Activated CD4-positive, alpha-beta T cell treated with anti-CD3 and anti-CD28 coated beads for 36 hours (primary cell): ENCODE measurements around the gene NDUFB2. TPM values are rescaled to one million over a fixed set of nuclear protein-coding genes. Genes with fewer than 3 reads are reported as not detected.

Source experiments
- ATAC-seq: fragments of 200-7000 bp; cut with Tn5 transposase; one replicate; pipeline ENCODE4 v1.10.0; 2021; ENCODE audit warnings: mild to moderate bottlenecking, moderate library complexity
- CTCF ChIA-PET: fragments of 350-600 bp; sonication (Branson Sonifier 250); formaldehyde crosslinking; loops from one replicate; lab custom pipeline; 2021; ENCODE audit warnings: antibody characterized with exemption; lab: Charles Lee
- POLR2A ChIA-PET: fragments of 350-600 bp; sonication (Branson Sonifier 250); formaldehyde crosslinking; loops from one replicate; lab custom pipeline; 2021; ENCODE audit warnings: antibody characterized with exemption, inconsistent platforms; lab: Charles Lee
- DNase-seq: peaks from one replicate; pipeline ENCODE4 v3.0.0-alpha.2; 2020
- H3K27ac Mint-ChIP-seq: one replicate; pipeline ENCODE4 v1.8.0; 2021; ENCODE audit warnings: mixed read lengths
- H3K27me3 Mint-ChIP-seq: one replicate; pipeline ENCODE4 v1.8.0; 2021; ENCODE audit warnings: mixed read lengths
- H3K36me3 Mint-ChIP-seq: one replicate; pipeline ENCODE4 v1.8.0; 2021; ENCODE audit warnings: low read depth, mixed read lengths
- H3K4me1 Mint-ChIP-seq: one replicate; pipeline ENCODE4 v1.8.0; 2021; ENCODE audit warnings: mixed read lengths
- H3K4me3 Mint-ChIP-seq: one replicate; pipeline ENCODE4 v1.8.0; 2021; ENCODE audit warnings: mild to moderate bottlenecking, moderate library complexity, mixed read lengths
- H3K9me3 Mint-ChIP-seq: one replicate; pipeline ENCODE4 v1.8.0; 2021; ENCODE audit warnings: low read depth, mixed read lengths
- intact Hi-C, 2 experiments: fragments of 100-400 bp; cut with DNase I in 1 of 2; cut with micrococcal nuclease in 1 of 2; formaldehyde crosslinking; loops; one replicate each; pipeline versions ENCODE4 v1.14.2 to v1.15.1; 2022 to 2024; cut with DNase I, micrococcal nuclease
- total RNA-seq, 2 experiments: library from RNA; stranded (reverse); gene quantifications; one replicate each; pipeline ENCODE4 v1.2.3, GENCODE V29; 2021

NDUFB2 gene
- total RNA-seq, 2 experiments from 2014 or later: 83.8 to 162 TPM

DNA sequence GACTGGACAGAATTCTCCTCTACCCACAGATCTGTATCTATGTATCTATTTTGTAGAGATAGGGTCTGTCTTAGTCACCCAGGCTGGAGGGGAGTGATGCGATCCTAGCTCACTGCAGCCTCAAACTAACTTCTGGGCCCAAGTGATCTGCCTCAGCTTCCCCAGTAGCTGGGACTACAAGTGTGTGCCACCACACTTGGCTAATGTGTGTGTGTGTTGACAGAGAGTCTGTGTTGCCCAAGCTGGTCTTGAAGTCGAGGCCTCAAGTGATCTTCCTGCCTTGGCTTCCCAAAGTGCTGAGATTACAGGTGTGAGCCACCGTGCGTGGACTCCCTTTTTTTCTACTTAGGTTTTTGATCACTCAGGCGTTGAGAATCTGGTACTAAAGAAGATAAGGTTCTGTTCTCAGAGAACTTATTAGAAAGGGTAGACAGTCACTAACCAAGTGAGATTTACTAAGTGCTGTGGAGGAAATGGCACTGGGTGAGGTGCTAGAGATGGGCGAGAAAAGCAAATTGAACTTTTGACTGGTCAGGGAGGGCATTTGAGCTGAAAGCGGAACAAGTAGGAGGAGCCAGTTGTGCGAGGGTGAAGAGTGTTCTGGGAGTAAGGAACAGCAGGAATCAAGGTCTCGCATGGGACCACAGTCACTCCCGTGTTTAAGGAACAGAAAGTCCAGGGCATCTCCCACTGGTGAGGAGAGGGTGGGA, 18.0 kb downstream of the NDUFB2 start:
- CTCF ChIA-PET: interaction anchor here (1.0 kb wide), 1 partner anchor 74 kb away, joined by 3 read pairs; no protein-coding TSS in a partner anchor

DNA sequence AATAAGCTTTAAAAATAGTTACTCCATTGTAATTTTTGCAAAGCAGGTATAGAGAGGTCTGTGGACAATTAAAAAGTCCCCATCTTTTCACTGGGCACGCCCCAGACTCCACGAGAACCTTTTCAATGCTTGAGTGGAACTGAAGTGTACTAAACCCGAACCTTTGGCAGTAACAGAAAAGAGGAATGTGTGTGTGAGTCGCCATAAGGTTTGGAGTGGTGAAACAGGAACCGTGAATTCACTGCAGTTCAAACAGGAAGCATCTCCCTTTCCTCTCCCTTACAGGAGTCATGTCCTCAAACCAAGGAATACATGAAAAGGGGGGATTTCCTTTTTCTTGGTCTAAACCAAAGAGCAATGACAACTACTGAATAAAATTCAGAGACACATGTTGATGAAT, 23.2 kb downstream of the NDUFB2 start:
- Mint-ChIP-seq H3K9me3 (no peaks in the 10 kb centered on the region), H3K27me3 (no peaks in the 10 kb centered on the region), H3K4me3 (no peak overlapping the region), H3K27ac (no peak overlapping the region), H3K36me3 (peaks cover 5% of the 10 kb centered on the region), H3K4me1 (peaks cover 20% of the 10 kb centered on the region)
- POLR2A ChIA-PET: no interaction called here
- DNase-seq: no peak
- intact Hi-C loops: loop anchor here in 1 of 2 experiments (10.0 kb wide), 1 partner anchor 295 kb away; the partner anchor contains the start of gene MRPS33
- CTCF ChIA-PET: interaction anchor here (0.6 kb wide), 1 partner anchor 338 kb away, joined by 3 read pairs; no protein-coding TSS in a partner anchor
- ATAC-seq: no peak

More for the DNA sequence above, 18.0 kb downstream of the NDUFB2 start:
- POLR2A ChIA-PET: no interaction called here
- Mint-ChIP-seq H3K4me3 (no peak overlapping the region), H3K9me3 (no peaks in the 10 kb centered on the region), H3K27ac (no peak overlapping the region), H3K4me1 (peaks cover 2% of the 10 kb centered on the region), H3K27me3 (no peaks in the 10 kb centered on the region), H3K36me3 (peaks cover 14% of the 10 kb centered on the region)
- DNase-seq: no peak
- no peak for ATAC-seq
- intact Hi-C loops: no loop called here

DNA sequence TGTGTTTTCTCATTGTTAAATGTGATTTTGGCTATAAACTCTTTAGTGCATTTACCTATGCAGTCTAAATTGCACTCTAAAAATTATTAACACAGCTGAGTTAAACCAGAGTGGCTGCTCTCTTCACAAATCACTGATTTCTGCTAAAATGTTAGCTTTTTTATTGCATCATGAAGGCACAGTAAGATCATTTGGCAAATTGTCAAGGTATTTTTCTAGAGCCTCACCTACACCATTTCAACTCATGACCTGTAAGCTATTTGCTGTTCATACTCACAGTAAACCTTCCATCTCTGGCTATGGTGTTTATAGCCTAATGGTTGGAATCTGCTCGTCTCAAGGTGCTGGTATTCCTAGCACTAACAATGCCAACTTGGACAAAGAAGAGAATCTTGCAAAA, 25.7 kb downstream of the NDUFB2 start:
- no peaks in the 10 kb centered on the region for H3K9me3 Mint-ChIP-seq
- no peaks in the 10 kb centered on the region for H3K36me3 Mint-ChIP-seq
- no peak overlapping the region for H3K4me3 Mint-ChIP-seq
- H3K4me1 Mint-ChIP-seq: peaks cover 20% of the 10 kb centered on the region
- H3K27ac Mint-ChIP-seq: no peak overlapping the region
- CTCF ChIA-PET: interaction anchor here (1.1 to 1.3 kb wide), 2 partner anchors 262 to 811 kb away, joined by 4 to 5 read pairs; no protein-coding TSS in a partner anchor
- no peak for ATAC-seq
- POLR2A ChIA-PET: no interaction called here
- no peaks in the 10 kb centered on the region for H3K27me3 Mint-ChIP-seq
- intact Hi-C loops: loop anchor here (2.0 to 10.0 kb wide), 2 partner anchors 25 to 293 kb away; partner anchors contain the start of genes MRPS33 (in 1 of the 2) and NDUFB2 (in 1 of the 2)
- DNase-seq: no peak

DNA sequence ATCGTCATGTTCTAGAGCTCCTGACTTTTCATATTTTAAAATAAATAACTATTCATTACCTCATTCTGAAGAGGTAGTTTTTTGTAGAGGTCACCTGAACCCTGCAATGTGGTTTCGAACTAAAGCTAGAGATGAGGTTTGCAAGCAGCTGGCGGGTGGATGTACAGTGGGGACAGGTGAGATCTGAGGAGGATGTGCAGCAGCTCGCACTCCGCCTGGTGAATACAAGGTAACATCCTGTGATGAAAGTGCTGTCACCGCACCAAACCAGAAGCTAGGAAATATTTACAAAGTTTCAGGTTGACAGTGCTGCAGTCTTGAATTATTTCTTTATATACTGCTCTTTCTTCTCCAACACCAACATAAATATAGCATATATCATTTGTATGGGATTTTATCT, 26.5 kb downstream of the NDUFB2 start:
- intact Hi-C loops: loop anchor here (2.0 to 10.0 kb wide), 2 partner anchors 26 to 292 kb away; partner anchors contain the start of genes MRPS33 (in 1 of the 2) and NDUFB2 (in 1 of the 2)
- ATAC-seq: peak; percentile 96
- Mint-ChIP-seq H3K9me3 (no peaks in the 10 kb centered on the region), H3K4me1 (peaks cover 20% of the 10 kb centered on the region), H3K27me3 (no peaks in the 10 kb centered on the region), H3K4me3 (no peak overlapping the region), H3K36me3 (no peaks in the 10 kb centered on the region), H3K27ac (peak overlapping the region; percentile 74)
- DNase-seq: peak; percentile 74
- CTCF ChIA-PET: interaction anchor here (0.6 to 1.3 kb wide), 6 partner anchors 21 to 1664 kb away, joined by 3 to 8 read pairs (median 4); no protein-coding TSS in a partner anchor
- POLR2A ChIA-PET: no interaction called here

DNA sequence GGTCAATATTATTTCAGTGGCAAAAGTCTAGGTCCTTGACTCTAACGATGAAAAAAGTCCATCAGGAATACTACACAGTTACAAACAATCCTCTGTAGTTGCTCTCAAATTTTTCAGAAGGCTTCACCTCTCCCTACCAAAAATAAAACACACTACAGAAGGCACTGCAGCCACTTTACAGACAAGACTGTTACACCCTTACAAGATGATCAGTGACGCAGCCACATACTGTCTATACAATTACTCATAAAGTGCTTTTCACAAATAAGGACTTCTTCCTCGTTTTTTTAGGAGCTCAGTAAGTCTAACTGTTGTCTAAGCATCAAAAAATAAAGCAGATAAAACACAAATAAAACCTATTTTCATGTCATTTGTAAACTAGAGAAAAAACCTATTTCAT, 27.1 kb downstream of the NDUFB2 start:
- ATAC-seq (peak; percentile 68), DNase-seq (no peak)
- intact Hi-C loops: loop anchor here (2.0 to 10.0 kb wide), 2 partner anchors 27 to 291 kb away; partner anchors contain the start of genes MRPS33 (in 1 of the 2) and NDUFB2 (in 1 of the 2)
- Mint-ChIP-seq H3K36me3 (no peaks in the 10 kb centered on the region), H3K27me3 (no peaks in the 10 kb centered on the region), H3K4me3 (no peak overlapping the region), H3K27ac (peak overlapping the region; percentile 58), H3K4me1 (peaks cover 20% of the 10 kb centered on the region), H3K9me3 (no peaks in the 10 kb centered on the region)
- CTCF ChIA-PET: interaction anchor here (0.6 to 1.3 kb wide), 3 partner anchors 87 to 1665 kb away, joined by 3 to 8 read pairs (median 4); no protein-coding TSS in a partner anchor
- POLR2A ChIA-PET: interaction anchor here (0.7 kb wide), 1 partner anchor 22 kb away, joined by 5 read pairs; no protein-coding TSS in a partner anchor

DNA sequence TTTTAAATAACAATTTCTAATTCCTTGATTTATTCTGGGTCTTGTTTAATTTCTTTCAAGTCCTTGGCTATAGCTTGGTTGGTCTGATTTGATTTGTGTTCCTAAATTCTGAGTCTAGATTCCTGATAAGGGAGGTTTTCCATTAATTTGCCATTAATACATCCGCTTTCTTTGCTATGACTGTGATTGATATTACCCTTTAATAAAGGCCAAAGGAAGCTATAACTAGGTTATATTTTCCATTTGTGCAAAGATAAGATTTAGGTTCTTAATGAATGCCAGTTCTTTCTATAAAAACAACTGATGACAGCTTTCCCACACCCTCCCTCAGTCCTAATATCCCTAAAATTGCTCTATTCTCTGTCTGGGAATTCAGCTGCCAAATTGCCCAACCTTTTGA, 28.2 kb downstream of the NDUFB2 start:
- ChIA-PET CTCF (interaction anchor here (0.6 kb wide), 1 partner anchor 8 kb away, joined by 3 read pairs; no protein-coding TSS in a partner anchor), POLR2A (no interaction called here)
- H3K36me3 Mint-ChIP-seq: peaks cover under 1% of the 10 kb centered on the region
- ATAC-seq: no peak
- H3K4me1 Mint-ChIP-seq: peaks cover 18% of the 10 kb centered on the region
- DNase-seq: no peak
- no peaks in the 10 kb centered on the region for H3K27me3 Mint-ChIP-seq
- H3K9me3 Mint-ChIP-seq: no peaks in the 10 kb centered on the region
- no peak overlapping the region for H3K4me3 Mint-ChIP-seq
- intact Hi-C loops: loop anchor here (5.0 to 10.0 kb wide), 2 partner anchors 288 to 290 kb away; partner anchors contain the start of gene MRPS33 (in 2 of the 2)
- no peak overlapping the region for H3K27ac Mint-ChIP-seq

DNA sequence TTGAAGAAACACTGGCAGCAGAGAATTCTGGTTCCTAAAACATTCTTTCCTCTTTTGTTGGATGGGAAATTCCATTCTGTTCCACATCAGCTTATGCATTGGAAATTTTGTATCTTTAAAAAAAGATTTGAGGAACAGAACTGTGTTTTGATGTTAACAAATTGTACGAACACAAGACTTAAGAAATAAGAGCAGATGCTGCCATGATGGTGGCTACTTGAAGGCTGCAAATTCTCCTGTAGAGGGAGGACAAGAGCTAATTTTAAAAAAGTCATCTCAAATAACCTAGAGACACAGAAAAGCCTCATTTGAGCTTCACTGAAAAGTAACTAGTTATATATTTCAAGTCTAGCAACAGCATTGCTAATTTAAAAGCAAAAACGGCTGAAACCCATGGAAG, 29.8 kb downstream of the NDUFB2 start:
- intact Hi-C loops: loop anchor here (5.0 to 10.0 kb wide), 2 partner anchors 286 to 289 kb away; partner anchors contain the start of gene MRPS33 (in 2 of the 2)
- H3K27me3 Mint-ChIP-seq: no peaks in the 10 kb centered on the region
- no peaks in the 10 kb centered on the region for H3K9me3 Mint-ChIP-seq
- peaks cover 3% of the 10 kb centered on the region for H3K36me3 Mint-ChIP-seq
- H3K4me1 Mint-ChIP-seq: peaks cover 18% of the 10 kb centered on the region
- H3K4me3 Mint-ChIP-seq: no peak overlapping the region
- no peak for ATAC-seq
- no peak overlapping the region for H3K27ac Mint-ChIP-seq
- no peak for DNase-seq
- ChIA-PET CTCF (interaction anchor here (0.7 to 1.1 kb wide), 6 partner anchors 84 to 424 kb away, joined by 3 to 4 read pairs (median 3); no protein-coding TSS in a partner anchor), POLR2A (no interaction called here)

DNA sequence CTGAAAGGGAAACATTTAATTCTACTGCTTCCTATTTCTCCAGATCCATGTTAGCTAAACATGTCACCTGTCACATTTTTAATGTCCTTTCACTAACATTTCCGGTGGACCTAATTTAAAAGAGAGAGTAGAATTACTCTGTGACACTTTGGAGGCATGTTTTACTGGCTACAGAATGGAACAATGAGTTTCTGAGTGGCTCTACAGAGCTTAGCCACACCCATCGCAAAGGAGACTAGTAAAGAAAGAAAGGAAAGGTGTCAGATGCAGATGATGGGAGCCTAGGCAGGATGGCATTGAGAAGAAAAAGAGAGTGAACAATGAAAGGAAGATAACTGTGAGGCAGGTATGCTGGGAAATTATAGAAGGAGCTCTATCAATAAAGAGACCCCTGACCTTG, 35.9 kb downstream of the NDUFB2 start:
- no peaks in the 10 kb centered on the region for H3K9me3 Mint-ChIP-seq
- H3K36me3 Mint-ChIP-seq: peaks cover 12% of the 10 kb centered on the region
- intact Hi-C loops: no loop called here
- no peak overlapping the region for H3K4me3 Mint-ChIP-seq
- DNase-seq (no peak), ATAC-seq (no peak)
- H3K27ac Mint-ChIP-seq: no peak overlapping the region
- H3K4me1 Mint-ChIP-seq: no peaks in the 10 kb centered on the region
- POLR2A ChIA-PET: no interaction called here
- H3K27me3 Mint-ChIP-seq: no peaks in the 10 kb centered on the region
- CTCF ChIA-PET: no interaction called here

DNA sequence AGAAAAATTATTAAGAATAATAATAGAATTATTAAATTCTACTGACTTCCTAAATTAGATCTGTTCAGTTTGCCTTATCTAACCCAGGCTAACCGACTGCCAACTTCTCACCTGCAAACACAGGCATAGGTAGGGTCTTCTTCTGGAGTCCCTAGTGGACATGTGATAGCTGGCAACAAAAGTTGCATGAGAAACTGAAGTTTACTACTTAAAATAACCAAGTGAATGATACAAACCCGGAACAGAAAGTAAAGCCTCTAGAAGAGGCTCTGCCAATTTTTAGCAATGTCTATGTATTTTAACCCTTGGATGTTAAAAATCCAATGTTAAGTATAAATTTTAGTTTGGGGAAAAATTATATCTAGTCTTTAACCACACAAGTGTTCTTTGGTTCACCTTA, 37.6 kb downstream of the NDUFB2 start:
- intact Hi-C loops: no loop called here
- ATAC-seq: no peak
- no peak for DNase-seq
- H3K4me3 Mint-ChIP-seq: no peak overlapping the region
- ChIA-PET CTCF (interaction anchor here (0.7 kb wide), 1 partner anchor 82 kb away, joined by 3 read pairs; no protein-coding TSS in a partner anchor), POLR2A (no interaction called here)
- no peaks in the 10 kb centered on the region for H3K4me1 Mint-ChIP-seq
- H3K9me3 Mint-ChIP-seq: no peaks in the 10 kb centered on the region
- H3K27ac Mint-ChIP-seq: no peak overlapping the region
- peaks cover 17% of the 10 kb centered on the region for H3K36me3 Mint-ChIP-seq
- H3K27me3 Mint-ChIP-seq: no peaks in the 10 kb centered on the region

DNA sequence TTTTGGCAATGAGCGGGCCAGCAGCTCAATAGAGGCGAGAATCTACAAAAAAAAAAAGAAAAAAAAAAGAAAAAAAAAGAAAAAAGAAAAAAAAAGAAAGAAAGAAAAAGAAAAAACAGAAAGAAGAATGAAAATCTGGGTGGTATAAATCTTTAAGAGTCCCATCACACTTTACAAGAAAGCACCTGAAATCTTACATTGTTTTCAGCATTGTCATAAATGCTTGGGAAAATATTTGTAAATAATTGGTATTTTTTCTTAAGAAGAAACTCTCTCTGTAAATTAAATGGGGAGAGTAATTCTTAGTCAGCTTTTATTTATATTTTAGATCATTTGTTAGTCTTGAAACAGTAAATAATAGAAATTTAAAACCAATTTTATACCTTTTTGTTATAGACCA, 38.2 kb downstream of the NDUFB2 start:
- POLR2A ChIA-PET: no interaction called here
- Mint-ChIP-seq H3K27ac (no peak overlapping the region), H3K4me3 (no peak overlapping the region), H3K36me3 (peaks cover 18% of the 10 kb centered on the region), H3K9me3 (no peaks in the 10 kb centered on the region), H3K4me1 (no peaks in the 10 kb centered on the region), H3K27me3 (no peaks in the 10 kb centered on the region)
- DNase-seq (no peak), ATAC-seq (no peak)
- CTCF ChIA-PET: interaction anchor here (0.8 kb wide), 1 partner anchor 199 kb away, joined by 3 read pairs; no protein-coding TSS in a partner anchor
- intact Hi-C loops: no loop called here

DNA sequence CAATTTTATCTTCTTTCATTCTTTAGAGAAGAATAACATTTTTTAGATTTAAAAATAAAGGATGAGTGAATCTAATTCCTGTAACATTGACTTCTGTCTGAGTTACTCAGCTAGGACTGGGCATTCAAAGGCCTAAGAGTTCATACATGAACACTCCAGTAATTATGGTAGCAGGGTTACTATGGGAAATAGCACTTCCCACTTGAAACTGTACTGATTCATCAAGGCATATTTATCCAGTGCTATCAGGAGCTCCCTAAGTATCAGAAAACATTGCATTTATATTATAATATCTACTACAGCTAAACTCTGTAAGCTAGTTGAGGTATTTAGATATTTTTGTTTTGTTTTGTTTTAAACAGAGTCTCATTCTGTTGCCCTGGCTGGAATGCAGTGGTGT, 41.8 kb downstream of the NDUFB2 start:
- Mint-ChIP-seq H3K36me3 (peaks cover 18% of the 10 kb centered on the region), H3K4me3 (no peak overlapping the region), H3K27me3 (no peaks in the 10 kb centered on the region), H3K4me1 (no peaks in the 10 kb centered on the region), H3K9me3 (no peaks in the 10 kb centered on the region), H3K27ac (no peak overlapping the region)
- no peak for ATAC-seq
- intact Hi-C loops: no loop called here
- no peak for DNase-seq
- ChIA-PET CTCF (interaction anchor here (0.7 to 1.3 kb wide), 2 partner anchors 73 to 275 kb away, joined by 3 to 4 read pairs; no protein-coding TSS in a partner anchor), POLR2A (no interaction called here)
